ENCODE data around the gene UBA5.

DNA sequence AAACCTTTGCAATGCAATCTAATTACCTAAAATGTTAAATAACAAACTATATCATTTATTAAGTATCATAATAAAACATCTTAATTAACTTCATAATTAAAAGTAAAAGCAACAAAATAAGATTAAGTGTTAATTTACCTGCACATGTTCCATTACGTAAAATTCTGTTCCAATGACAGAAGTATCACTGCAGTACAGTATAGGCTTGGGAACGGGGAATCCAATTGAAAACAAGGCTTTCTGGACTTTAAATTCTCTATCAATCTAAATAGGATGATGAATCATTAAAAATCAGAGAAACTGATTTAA, 17.6 kb upstream of the UBA5 start:
- TF ChIP-seq, protein P1, sequence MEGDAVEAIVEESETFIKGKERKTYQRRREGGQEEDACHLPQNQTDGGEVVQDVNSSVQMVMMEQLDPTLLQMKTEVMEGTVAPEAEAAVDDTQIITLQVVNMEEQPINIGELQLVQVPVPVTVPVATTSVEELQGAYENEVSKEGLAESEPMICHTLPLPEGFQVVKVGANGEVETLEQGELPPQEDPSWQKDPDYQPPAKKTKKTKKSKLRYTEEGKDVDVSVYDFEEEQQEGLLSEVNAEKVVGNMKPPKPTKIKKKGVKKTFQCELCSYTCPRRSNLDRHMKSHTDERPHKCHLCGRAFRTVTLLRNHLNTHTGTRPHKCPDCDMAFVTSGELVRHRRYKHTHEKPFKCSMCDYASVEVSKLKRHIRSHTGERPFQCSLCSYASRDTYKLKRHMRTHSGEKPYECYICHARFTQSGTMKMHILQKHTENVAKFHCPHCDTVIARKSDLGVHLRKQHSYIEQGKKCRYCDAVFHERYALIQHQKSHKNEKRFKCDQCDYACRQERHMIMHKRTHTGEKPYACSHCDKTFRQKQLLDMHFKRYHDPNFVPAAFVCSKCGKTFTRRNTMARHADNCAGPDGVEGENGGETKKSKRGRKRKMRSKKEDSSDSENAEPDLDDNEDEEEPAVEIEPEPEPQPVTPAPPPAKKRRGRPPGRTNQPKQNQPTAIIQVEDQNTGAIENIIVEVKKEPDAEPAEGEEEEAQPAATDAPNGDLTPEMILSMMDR (optimal IDR thresholded peaks at IDR 0.05 in 1 of 3, IDR thresholded peaks at IDR 0.05 in 1 of 3, conservative IDR thresholded peaks at IDR 0.05 in 1 of 3; ENCODE audit: extremely low read depth in 1 of 3, insufficient read depth in 2 of 3, low read length in 3 of 3), result no peak
- no peak for TF ChIP-seq EZH2 (IDR thresholded peaks at IDR 0.05; ENCODE audit: low read length)

Data from keratinocyte (primary cell).